ENCODE data around the gene VANGL2. TPM values are rescaled to one million over a fixed set of nuclear protein-coding genes. Genes with fewer than 3 reads are reported as not detected.

VANGL2 gene
- total RNA-seq, 2 experiments from 2014 or later: 0.04 TPM; not detected in 1

GRCh38 chr1:160402001-160402795 is 1.8 kb downstream of the VANGL2 start:
- Mint-ChIP-seq H3K4me1 (peaks cover 2% of the 10 kb centered on the region), H3K4me3 (no peak overlapping the region), H3K36me3 (ENCODE audit: low read depth) (no peaks in the 10 kb centered on the region), H3K27me3 (peaks cover 28% of the 10 kb centered on the region), H3K9me3 (no peaks in the 10 kb centered on the region), H3K27ac (no peak overlapping the region)
- ChIA-PET CTCF (interaction anchor here (0.6 kb wide), 1 partner anchor 12 kb away, joined by 3 read pairs; no protein-coding TSS in a partner anchor), POLR2A (no interaction called here)
- peak; percentile 5 for DNase-seq

- Mint-ChIP-seq H3K9me3 (no peaks in the 10 kb centered on the region), H3K36me3 (ENCODE audit: low read depth) (no peaks in the 10 kb centered on the region), H3K4me3 (no peak overlapping the region), H3K27ac (no peak overlapping the region), H3K4me1 (peaks cover 2% of the 10 kb centered on the region), H3K27me3 (peaks cover 28% of the 10 kb centered on the region)
- ChIA-PET POLR2A (no interaction called here), CTCF (interaction anchor here (0.6 kb wide), 1 partner anchor 84 kb away, joined by 4 read pairs; no protein-coding TSS in a partner anchor)
- DNase-seq: no peak
Observed at GRCh38 chr1:160403244-160403643, 2.9 kb downstream of the VANGL2 start.

GRCh38 chr1:160404094-160404493 is 3.7 kb downstream of the VANGL2 start:
- H3K27ac Mint-ChIP-seq: no peak overlapping the region
- peaks cover 24% of the 10 kb centered on the region for H3K27me3 Mint-ChIP-seq
- H3K4me1 Mint-ChIP-seq: no peaks in the 10 kb centered on the region
- ChIA-PET POLR2A (no interaction called here), CTCF (interaction anchor here (0.6 to 1.3 kb wide), 2 partner anchors 12 to 84 kb away, joined by 4 read pairs; no protein-coding TSS in a partner anchor)
- DNase-seq: no peak
- no peaks in the 10 kb centered on the region for H3K9me3 Mint-ChIP-seq
- H3K36me3 Mint-ChIP-seq (ENCODE audit: low read depth): no peaks in the 10 kb centered on the region
- no peak overlapping the region for H3K4me3 Mint-ChIP-seq

GRCh38 chr1:160405331-160405877 is 5.0 kb downstream of the VANGL2 start:
- Mint-ChIP-seq H3K9me3 (no peaks in the 10 kb centered on the region), H3K27me3 (peaks cover 23% of the 10 kb centered on the region), H3K27ac (no peak overlapping the region), H3K4me1 (no peaks in the 10 kb centered on the region), H3K4me3 (no peak overlapping the region), H3K36me3 (ENCODE audit: low read depth) (no peaks in the 10 kb centered on the region)
- no peak for DNase-seq
- POLR2A ChIA-PET: no interaction called here
- CTCF ChIA-PET: interaction anchor here (1.3 kb wide), 1 partner anchor 11 kb away, joined by 4 read pairs; no protein-coding TSS in a partner anchor

- Mint-ChIP-seq H3K36me3 (ENCODE audit: low read depth) (no peaks in the 10 kb centered on the region), H3K4me3 (no peak overlapping the region), H3K27ac (no peak overlapping the region), H3K9me3 (no peaks in the 10 kb centered on the region), H3K27me3 (peaks cover 19% of the 10 kb centered on the region), H3K4me1 (no peaks in the 10 kb centered on the region)
- DNase-seq: no peak
- CTCF ChIA-PET: no interaction called here
- POLR2A ChIA-PET: no interaction called here
Observed at GRCh38 chr1:160406131-160406968, 6.0 kb downstream of the VANGL2 start.

GRCh38 chr1:160407839-160408801 is 7.8 kb downstream of the VANGL2 start:
- H3K4me1 Mint-ChIP-seq: no peaks in the 10 kb centered on the region

GRCh38 chr1:160408864-160409263 is 8.5 kb downstream of the VANGL2 start:
- H3K36me3 Mint-ChIP-seq (ENCODE audit: low read depth): no peaks in the 10 kb centered on the region
- no peaks in the 10 kb centered on the region for H3K4me1 Mint-ChIP-seq
- H3K4me3 Mint-ChIP-seq: no peak overlapping the region
- DNase-seq: no peak
- ChIA-PET POLR2A (no interaction called here), CTCF (interaction anchor here (0.6 to 2.0 kb wide), 7 partner anchors 10 to 198 kb away, joined by 3 to 6 read pairs (median 5); no protein-coding TSS in a partner anchor)
- no peak overlapping the region for H3K27ac Mint-ChIP-seq
- peaks cover 7% of the 10 kb centered on the region for H3K27me3 Mint-ChIP-seq
- H3K9me3 Mint-ChIP-seq: no peaks in the 10 kb centered on the region

More at GRCh38 chr1:160407839-160408801, 7.8 kb downstream of the VANGL2 start:
- H3K27me3 Mint-ChIP-seq: peaks cover 5% of the 10 kb centered on the region
- H3K9me3 Mint-ChIP-seq: no peaks in the 10 kb centered on the region
- H3K36me3 Mint-ChIP-seq (ENCODE audit: low read depth): no peaks in the 10 kb centered on the region
- ChIA-PET POLR2A (no interaction called here), CTCF (interaction anchor here (0.6 to 2.0 kb wide), 8 partner anchors 11 to 199 kb away, joined by 3 to 6 read pairs (median 4); no protein-coding TSS in a partner anchor)
- DNase-seq: no peak
- no peak overlapping the region for H3K27ac Mint-ChIP-seq
- no peak overlapping the region for H3K4me3 Mint-ChIP-seq

- H3K27me3 Mint-ChIP-seq: peaks cover 4% of the 10 kb centered on the region
- no peak overlapping the region for H3K27ac Mint-ChIP-seq
- no peak overlapping the region for H3K4me3 Mint-ChIP-seq
- H3K9me3 Mint-ChIP-seq: no peaks in the 10 kb centered on the region
- ChIA-PET CTCF (interaction anchor here (1.2 to 2.0 kb wide), 4 partner anchors 10 to 35 kb away, joined by 4 to 6 read pairs (median 6); no protein-coding TSS in a partner anchor), POLR2A (no interaction called here)
- no peak for DNase-seq
- H3K36me3 Mint-ChIP-seq (ENCODE audit: low read depth): no peaks in the 10 kb centered on the region
- H3K4me1 Mint-ChIP-seq: no peaks in the 10 kb centered on the region
Observed at GRCh38 chr1:160409486-160409885, 9.1 kb downstream of the VANGL2 start.

- Mint-ChIP-seq H3K9me3 (no peaks in the 10 kb centered on the region), H3K27me3 (peaks cover 4% of the 10 kb centered on the region), H3K4me3 (no peak overlapping the region), H3K27ac (no peak overlapping the region), H3K36me3 (ENCODE audit: low read depth) (no peaks in the 10 kb centered on the region), H3K4me1 (no peaks in the 10 kb centered on the region)
- DNase-seq: no peak
- ChIA-PET POLR2A (no interaction called here), CTCF (no interaction called here)
Observed at GRCh38 chr1:160410406-160411005, 10.1 kb downstream of the VANGL2 start.

GRCh38 chr1:160411271-160412027 is 11.1 kb downstream of the VANGL2 start:
- CTCF ChIA-PET: interaction anchor here (1.0 kb wide), 1 partner anchor 35 kb away, joined by 3 read pairs; no protein-coding TSS in a partner anchor

GRCh38 chr1:160412028-160412362 is 11.6 kb downstream of the VANGL2 start:
- H3K27ac Mint-ChIP-seq: no peak overlapping the region
- H3K4me1 Mint-ChIP-seq: no peaks in the 10 kb centered on the region
- CTCF ChIA-PET: interaction anchor here (1.0 kb wide), 1 partner anchor 36 kb away, joined by 3 read pairs; no protein-coding TSS in a partner anchor
- H3K27me3 Mint-ChIP-seq: peaks cover 4% of the 10 kb centered on the region
- no peak overlapping the region for H3K4me3 Mint-ChIP-seq
- H3K9me3 Mint-ChIP-seq: no peaks in the 10 kb centered on the region
- DNase-seq: no peak
- POLR2A ChIA-PET: no interaction called here
- no peaks in the 10 kb centered on the region for H3K36me3 Mint-ChIP-seq (ENCODE audit: low read depth)

More at GRCh38 chr1:160411271-160412027, 11.1 kb downstream of the VANGL2 start:
- POLR2A ChIA-PET: no interaction called here
- Mint-ChIP-seq H3K4me1 (no peaks in the 10 kb centered on the region), H3K36me3 (ENCODE audit: low read depth) (no peaks in the 10 kb centered on the region), H3K27me3 (peaks cover 4% of the 10 kb centered on the region), H3K9me3 (no peaks in the 10 kb centered on the region), H3K27ac (no peak overlapping the region), H3K4me3 (no peak overlapping the region)
- no peak for DNase-seq
